HCT116 (cell line): ENCODE data around the gene INTS2. TPM values are rescaled to one million over a fixed set of nuclear protein-coding genes. Genes with fewer than 3 reads are reported as not detected.

ENCODE experiments used
- ATAC-seq: fragments of 200-7000 bp; cut with Tn5 transposase; 2 replicates; pipeline ENCODE4 v1.9.1; 2020; ENCODE audit warnings: mild to moderate bottlenecking, moderate library complexity
- BruUV-seq: library from RNA; stranded (reverse); fragments of 400-500 nt; replicated peaks from 2 replicates; lab custom pipeline; 2021; lab: Mats Ljungman, UMichigan
- CTCF ChIA-PET: fragments of 300-600 bp; sonication (Branson Sonifier 250); formaldehyde crosslinking; loops from one replicate; lab custom pipeline; 2021; ENCODE audit warnings: antibody characterized with exemption; lab: Charles Lee
- POLR2A ChIA-PET: fragments of 300-600, 350-600 bp; sonication (Branson Sonifier 250); formaldehyde crosslinking; loops from one replicate; lab custom pipeline; 2021; ENCODE audit warnings: antibody characterized with exemption; lab: Charles Lee
- RAD21 ChIA-PET, 2 experiments: fragments of 300-600 bp; sonication (Branson Sonifier 250); formaldehyde crosslinking; loops; one replicate each; lab custom pipeline; 2023; ENCODE audit warnings: low total read pairs in 2 of 2; ENCODE audit not compliant: uncharacterized antibody in 2 of 2, unreplicated experiment in 2 of 2, low non-redundant PET in 1 of 2; lab: Charles Lee
- DNase-seq: peaks from one replicate; pipeline ENCODE4 v3.0.0-alpha.2; 2010; ENCODE audit warnings: low read depth, low spot score
- H2AFZ ChIP-seq: fragments of 200-600 bp; shearing (Covaris generic), sonication (generic); 2 replicates; pipeline ENCODE4 v1.6.1; 2017; ENCODE audit warnings: low read depth, mixed run types, mixed read lengths, antibody characterized with exemption, low read length; ENCODE audit not compliant: poor library complexity, severe bottlenecking
- H3K27ac ChIP-seq: 2 replicates; pipeline ENCODE4 v1.5.1; 2012; ENCODE audit warnings: low read depth, low read length
- H3K27me3 ChIP-seq: fragments of 200-600 bp; sonication (generic); 2 replicates; pipeline ENCODE4 v1.6.1; 2016; ENCODE audit warnings: mixed run types, low read length, mixed read lengths; ENCODE audit not compliant: insufficient read depth
- H3K36me3 ChIP-seq, 2 experiments: fragments of 200-500 bp in 1 of 2; fragments of 200-600 bp in 1 of 2; sonication (Bioruptor generic) in 1 of 2; sonication (generic) in 1 of 2; 2 replicates each; pipeline versions ENCODE4 v1.5.1 to v1.6.1; 2014 to 2016; ENCODE audit warnings: low read length in 2 of 2, inconsistent platforms in 1 of 2, mixed read lengths in 1 of 2, mixed run types in 1 of 2; ENCODE audit not compliant: insufficient read depth in 2 of 2, control insufficient read depth in 1 of 2
- H3K4me1 ChIP-seq, 2 experiments: fragments of 200-600 bp in 1 of 2; sonication (generic) in 1 of 2; 2 replicates each; pipeline versions ENCODE4 v1.5.1 to v1.6.1; 2012 to 2017; ENCODE audit warnings: low read length in 2 of 2, inconsistent platforms in 1 of 2, mild to moderate bottlenecking in 1 of 2, mixed read lengths in 1 of 2, mixed run types in 1 of 2, moderate library complexity in 1 of 2; ENCODE audit not compliant: insufficient read depth in 2 of 2, control insufficient read depth in 1 of 2
- H3K4me2 ChIP-seq: fragments of 200-600 bp; sonication (generic); 2 replicates; pipeline ENCODE4 v1.6.1; 2017; ENCODE audit warnings: mixed run types, low read length, mixed read lengths
- H3K4me3 ChIP-seq, 2 experiments: fragments of 200-600 bp in 1 of 2; sonication (generic) in 1 of 2; replicated peaks in 1 of 2; 2 replicates each; pipeline ENCODE4 v1.5.1; 2011 to 2016; ENCODE audit warnings: low read length in 2 of 2, control low read depth in 1 of 2, low read depth in 1 of 2, mild to moderate bottlenecking in 1 of 2, mixed read lengths in 1 of 2, mixed run types in 1 of 2
- H3K79me2 ChIP-seq: fragments of 200-600 bp; sonication (generic); 2 replicates; pipeline ENCODE4 v1.6.1; 2017; ENCODE audit warnings: mild to moderate bottlenecking, mixed run types, low read length, moderate library complexity, mixed read lengths; ENCODE audit not compliant: insufficient read depth
- H3K9ac ChIP-seq: fragments of 200-600 bp; sonication (generic); 2 replicates; pipeline ENCODE4 v1.6.1; 2016; ENCODE audit warnings: low read length, mixed read lengths
- H3K9me2 ChIP-seq: fragments of 200-600 bp; sonication (generic), shearing (Covaris generic); 2 replicates; pipeline ENCODE4 v1.6.1; 2017; ENCODE audit warnings: mixed run types, mild to moderate bottlenecking, moderate library complexity; ENCODE audit not compliant: insufficient read depth
- H3K9me3 ChIP-seq, 2 experiments: fragments of 200-500 bp in 1 of 2; fragments of 200-600 bp in 1 of 2; sonication (Bioruptor generic) in 1 of 2; sonication (generic) in 1 of 2; 2 replicates each; pipeline ENCODE4 v1.6.1; 2014 to 2017; ENCODE audit warnings: low read length in 2 of 2, mixed read lengths in 2 of 2, inconsistent platforms in 1 of 2, low read depth in 1 of 2, mild to moderate bottlenecking in 1 of 2, mixed run types in 1 of 2, moderate library complexity in 1 of 2; ENCODE audit not compliant: control insufficient read depth in 1 of 2, insufficient read depth in 1 of 2
- H4K20me1 ChIP-seq: fragments of 200-600 bp; sonication (generic), shearing (Covaris generic); 2 replicates; pipeline ENCODE4 v1.6.1; 2017; ENCODE audit warnings: mixed run types, mild to moderate bottlenecking, moderate library complexity; ENCODE audit not compliant: insufficient read depth
- CBX3 ChIP-seq: IDR thresholded peaks from 2 replicates; pipeline ENCODE4 v1.6.1; 2012; ENCODE audit warnings: low read depth
- EZH2 ChIP-seq: fragments of 200-600 bp; sonication (generic); IDR thresholded peaks from 2 replicates; pipeline ENCODE4 v1.6.1; 2017; ENCODE audit warnings: antibody characterized with exemption, mixed run types
- RAD21 ChIP-seq: IDR thresholded peaks from 2 replicates; pipeline ENCODE4 v1.6.1; 2012; ENCODE audit warnings: low read depth, mild to moderate bottlenecking
- REST ChIP-seq: IDR thresholded peaks from 2 replicates; pipeline ENCODE4 v1.6.1; 2012; ENCODE audit warnings: low read depth
- SIN3A ChIP-seq: IDR thresholded peaks from 2 replicates; pipeline ENCODE4 v1.6.1; 2012; ENCODE audit warnings: low read depth
- TCF7L2 ChIP-seq: IDR thresholded peaks from 2 replicates; pipeline ENCODE4 v1.7.0; 2011; ENCODE audit warnings: borderline replicate concordance, inconsistent platforms; ENCODE audit not compliant: insufficient read depth, insufficient read length; ENCODE audit errors: extremely low read depth
- intact Hi-C: fragments of 100-400 bp; cut with micrococcal nuclease; formaldehyde crosslinking; loops from 2 replicates; pipeline ENCODE4 v1.10.0; 2022
- total RNA-seq: library from RNA; stranded (reverse); gene quantifications from one replicate; pipeline ENCODE4 v1.2.1, GENCODE V29; 2021; ENCODE audit not compliant: unreplicated experiment

The INTS2 gene
- total RNA-seq, 1 experiment from 2014 or later: 40.5 TPM

- TF ChIP-seq CBX3: no peak
- TF ChIP-seq RAD21: no peak
- no peak for TF ChIP-seq TCF7L2
- TF ChIP-seq EZH2: no peak
- no peak for TF ChIP-seq REST
- no peak for TF ChIP-seq SIN3A
- Histone ChIP-seq H3K27me3 (no peaks in the 10 kb centered on the region), H3K9ac (no peak overlapping the region), H3K4me2 (no peak overlapping the region), H3K36me3 (peaks cover 13 to 34% of the 10 kb centered on the region in 2 experiments; a peak in 3 of 4 replicates), H3K27ac (no peak overlapping the region), H2AFZ (no peak overlapping the region), H3K4me3 (no peak overlapping the region), H3K9me2 (no peaks in the 10 kb centered on the region), H4K20me1 (no peaks in the 10 kb centered on the region), H3K9me3 (no peaks in the 10 kb centered on the region), H3K79me2 (peaks cover 5% of the 10 kb centered on the region; the same call in 1 of the 2 replicates), H3K4me1 (no peaks in the 10 kb centered on the region)
- DNase-seq (no peak), ATAC-seq (no peak)
- intact Hi-C loops: no loop called here
- ChIA-PET POLR2A (no interaction called here), RAD21 (no interaction called here), CTCF (interaction anchor here (1.1 to 2.2 kb wide), 2 partner anchors 267 to 426 kb away, joined by 3 to 7 read pairs; no protein-coding TSS in a partner anchor)
- no TSS peak for BruUV-seq
Observed at GRCh38 chr17:61842899-61843298, 84.9 kb downstream of the INTS2 start.
